DND-41 (cell line): ENCODE results near the gene ENPEP.
"Not testable (repeated sequence)": the region's sequence is repeated elsewhere in the genome, so short reads cannot be mapped to it uniquely, and the experiment has no call there.

Experiments
- EZH2 ChIP-seq: IDR thresholded peaks from 3 replicates; pipeline ENCODE4 v1.6.1; 2012; ENCODE audit warnings: borderline replicate concordance, low read depth, mild to moderate bottlenecking, moderate library complexity, low read length, inconsistent platforms; ENCODE audit not compliant: severe bottlenecking
- TF ChIP-seq, protein P1 (sequence below): IDR thresholded peaks from 2 replicates; pipeline ENCODE4 v1.5.1; 2012; ENCODE audit warnings: borderline replicate concordance, low read length, moderate library complexity, mild to moderate bottlenecking; ENCODE audit not compliant: poor library complexity, severe bottlenecking; ENCODE audit errors: extremely low read depth

DNA sequence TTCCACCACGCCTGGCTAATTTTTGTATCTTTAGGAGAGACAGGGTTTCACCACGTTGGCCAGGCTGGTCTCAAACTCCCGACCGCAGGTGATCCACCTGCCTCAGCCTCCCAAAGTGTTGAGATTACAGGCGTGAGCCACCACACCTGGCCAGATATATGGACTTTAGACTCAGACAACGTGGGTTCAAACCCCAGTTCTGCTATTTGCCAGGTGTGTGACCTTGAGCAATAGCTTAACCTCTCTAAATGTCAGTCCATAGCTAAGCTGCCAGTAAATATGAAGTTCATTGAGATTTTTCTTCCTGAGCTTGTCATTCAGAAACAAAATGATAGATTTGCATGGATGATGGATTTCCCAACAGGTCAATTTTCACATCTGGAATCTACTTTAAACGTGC lies 875 bp upstream of the ENPEP start:
- TF ChIP-seq, protein P1, sequence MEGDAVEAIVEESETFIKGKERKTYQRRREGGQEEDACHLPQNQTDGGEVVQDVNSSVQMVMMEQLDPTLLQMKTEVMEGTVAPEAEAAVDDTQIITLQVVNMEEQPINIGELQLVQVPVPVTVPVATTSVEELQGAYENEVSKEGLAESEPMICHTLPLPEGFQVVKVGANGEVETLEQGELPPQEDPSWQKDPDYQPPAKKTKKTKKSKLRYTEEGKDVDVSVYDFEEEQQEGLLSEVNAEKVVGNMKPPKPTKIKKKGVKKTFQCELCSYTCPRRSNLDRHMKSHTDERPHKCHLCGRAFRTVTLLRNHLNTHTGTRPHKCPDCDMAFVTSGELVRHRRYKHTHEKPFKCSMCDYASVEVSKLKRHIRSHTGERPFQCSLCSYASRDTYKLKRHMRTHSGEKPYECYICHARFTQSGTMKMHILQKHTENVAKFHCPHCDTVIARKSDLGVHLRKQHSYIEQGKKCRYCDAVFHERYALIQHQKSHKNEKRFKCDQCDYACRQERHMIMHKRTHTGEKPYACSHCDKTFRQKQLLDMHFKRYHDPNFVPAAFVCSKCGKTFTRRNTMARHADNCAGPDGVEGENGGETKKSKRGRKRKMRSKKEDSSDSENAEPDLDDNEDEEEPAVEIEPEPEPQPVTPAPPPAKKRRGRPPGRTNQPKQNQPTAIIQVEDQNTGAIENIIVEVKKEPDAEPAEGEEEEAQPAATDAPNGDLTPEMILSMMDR = not testable (repeated sequence)
- TF ChIP-seq EZH2 = not testable (repeated sequence)
